Measurements from ENCODE around the gene GALC. TPM values are rescaled to one million over a fixed set of nuclear protein-coding genes. Genes with fewer than 3 reads are reported as not detected.

GALC gene
- total and polyA plus RNA-seq, 2 donors (not counting 3 experiments of a cell fraction or from before 2014, with no cell fraction given) = 12.4 to 14.2 TPM

DNA sequence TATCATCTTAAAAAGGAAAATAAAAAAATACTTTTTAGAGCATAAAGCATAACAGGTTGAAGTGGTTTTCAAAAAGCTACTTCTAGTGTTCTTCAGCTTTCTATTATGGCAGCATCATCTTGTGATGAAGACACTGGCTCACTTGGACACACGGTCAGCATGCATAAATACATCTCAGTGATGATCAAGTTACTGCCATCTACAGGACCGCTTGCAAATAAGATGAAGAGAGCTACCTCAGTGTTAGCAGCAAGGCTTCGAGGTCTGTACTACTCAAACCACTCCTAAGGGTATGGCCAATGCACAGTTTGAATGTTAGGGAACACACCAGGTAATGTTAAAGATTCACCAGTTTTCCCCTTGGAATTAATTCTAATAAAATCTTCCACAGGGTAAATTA is 58.8 kb downstream of the GALC start:
- ChIA-PET CTCF (interaction anchor here (0.6 to 2.1 kb wide), 2 partner anchors 11 to 15 kb away, joined by 3 to 16 read pairs; no protein-coding TSS in a partner anchor), POLR2A (no interaction called here)
- Histone ChIP-seq H3K79me2 (ENCODE audit: control insufficient read depth, insufficient read depth, low read length) (no peaks in the 10 kb centered on the region), H4K20me1 (replicated peaks; ENCODE audit: control insufficient read depth, extremely low read depth, insufficient read depth, low read length) (no peaks in the 10 kb centered on the region), H3K9me3 (replicated peaks; ENCODE audit: control insufficient read depth, insufficient read depth, low read length) (no peaks in the 10 kb centered on the region), H3K9me1 (replicated peaks; ENCODE audit: control insufficient read depth, extremely low read depth, insufficient read depth, low read length) (no peaks in the 10 kb centered on the region), H2AFZ (ENCODE audit: low read depth, low read length) (no peak overlapping the region), H3K4me1 (ENCODE audit: control insufficient read depth, extremely low read depth, insufficient read depth, low read length) (no peaks in the 10 kb centered on the region), H3K4me3 (replicated peaks in 1 of 3; ENCODE audit: insufficient read depth in 1 of 3, low read depth in 1 of 3, low read length in 3 of 3) (no peak overlapping the region), H3K27me3 (ENCODE audit: control insufficient read depth in 2 of 2, insufficient read depth in 2 of 2, low read length in 2 of 2) (no peaks in the 10 kb centered on the region), H3K4me2 (ENCODE audit: insufficient read depth, low read length) (no peak overlapping the region), H3K36me3 (ENCODE audit: control insufficient read depth in 2 of 2, extremely low read depth in 1 of 2, insufficient read depth in 2 of 2, low read length in 2 of 2) (no peaks in the 10 kb centered on the region), H3K9ac (replicated peaks; ENCODE audit: extremely low read depth, insufficient read depth, low read length) (no peak overlapping the region), H3K27ac (ENCODE audit: insufficient read depth, low read depth, low read length) (no peak overlapping the region)
- intact Hi-C loops (cut with micrococcal nuclease) (no loop called here), dilution Hi-C loops (cut with MboI; ENCODE audit: extremely low pct_ligation_motif_present, low sequenced_read_pairs) (no loop called here)
- TF ChIP-seq MYC (IDR thresholded peaks at IDR 0.05; ENCODE audit: low read depth, low read length) = no peak
- TF ChIP-seq POLR2AphosphoS5 (IDR thresholded peaks at IDR 0.05; ENCODE audit: insufficient read depth, low read depth, low read length) = no peak
- TF ChIP-seq, protein P1, sequence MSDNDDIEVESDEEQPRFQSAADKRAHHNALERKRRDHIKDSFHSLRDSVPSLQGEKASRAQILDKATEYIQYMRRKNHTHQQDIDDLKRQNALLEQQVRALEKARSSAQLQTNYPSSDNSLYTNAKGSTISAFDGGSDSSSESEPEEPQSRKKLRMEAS (IDR thresholded peaks at IDR 0.05; ENCODE audit: insufficient read depth, insufficient read length) = no peak
- TF ChIP-seq FOS (IDR thresholded peaks at IDR 0.05; ENCODE audit: borderline replicate concordance, insufficient read depth, low read length) = no peak
- no peak for TF ChIP-seq POLR2A (IDR thresholded peaks at IDR 0.05; ENCODE audit: low read depth, low read length)
- no peak for TF ChIP-seq EZH2 (IDR thresholded peaks at IDR 0.05; ENCODE audit: borderline replicate concordance, low read depth, low read length, severe bottlenecking)
- TF ChIP-seq JUN (IDR thresholded peaks at IDR 0.05; ENCODE audit: borderline replicate concordance, insufficient read depth, insufficient read length, low read depth) = no peak
- no TSS peak for BruUV-seq (replicated peaks)
- no peak for FAIRE-seq
- no peak for DNase-seq (ENCODE audit: low read depth, low spot score)

DNA sequence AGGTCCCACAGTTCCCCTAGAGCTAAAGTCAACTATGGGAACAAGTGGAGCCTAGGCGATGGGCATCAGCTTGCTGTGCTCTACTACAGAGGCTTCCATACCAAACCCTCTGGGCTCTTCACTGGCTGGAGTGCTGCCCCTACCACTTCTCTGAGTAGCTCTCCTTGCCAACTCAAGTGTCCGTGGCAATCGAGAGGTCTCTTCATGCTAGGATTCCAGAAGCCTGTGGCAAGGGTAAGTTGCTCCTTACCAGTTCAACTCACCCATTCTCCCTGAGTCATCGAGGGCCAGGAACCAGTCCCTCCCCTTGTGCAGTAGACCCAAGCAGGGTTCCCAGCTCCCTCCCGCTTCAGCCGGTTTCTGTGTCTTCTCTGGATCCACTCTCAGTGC is 76.1 kb downstream of the GALC start:
- Histone ChIP-seq H3K4me1 (ENCODE audit: control insufficient read depth, extremely low read depth, insufficient read depth, low read length) (no peaks in the 10 kb centered on the region), H3K27me3 (ENCODE audit: control insufficient read depth in 2 of 2, insufficient read depth in 2 of 2, low read length in 2 of 2) (no peaks in the 10 kb centered on the region), H2AFZ (ENCODE audit: low read depth, low read length) (no peak overlapping the region), H3K9ac (replicated peaks; ENCODE audit: extremely low read depth, insufficient read depth, low read length) (no peak overlapping the region), H4K20me1 (replicated peaks; ENCODE audit: control insufficient read depth, extremely low read depth, insufficient read depth, low read length) (no peaks in the 10 kb centered on the region), H3K9me3 (replicated peaks; ENCODE audit: control insufficient read depth, insufficient read depth, low read length) (no peaks in the 10 kb centered on the region), H3K9me1 (replicated peaks; ENCODE audit: control insufficient read depth, extremely low read depth, insufficient read depth, low read length) (no peaks in the 10 kb centered on the region), H3K27ac (ENCODE audit: insufficient read depth, low read depth, low read length) (no peak overlapping the region), H3K79me2 (ENCODE audit: control insufficient read depth, insufficient read depth, low read length) (no peaks in the 10 kb centered on the region), H3K36me3 (ENCODE audit: control insufficient read depth in 2 of 2, extremely low read depth in 1 of 2, insufficient read depth in 2 of 2, low read length in 2 of 2) (no peaks in the 10 kb centered on the region), H3K4me3 (replicated peaks in 1 of 3; ENCODE audit: insufficient read depth in 1 of 3, low read depth in 1 of 3, low read length in 3 of 3) (no peak overlapping the region), H3K4me2 (ENCODE audit: insufficient read depth, low read length) (no peak overlapping the region)
- TF ChIP-seq, protein P2, sequence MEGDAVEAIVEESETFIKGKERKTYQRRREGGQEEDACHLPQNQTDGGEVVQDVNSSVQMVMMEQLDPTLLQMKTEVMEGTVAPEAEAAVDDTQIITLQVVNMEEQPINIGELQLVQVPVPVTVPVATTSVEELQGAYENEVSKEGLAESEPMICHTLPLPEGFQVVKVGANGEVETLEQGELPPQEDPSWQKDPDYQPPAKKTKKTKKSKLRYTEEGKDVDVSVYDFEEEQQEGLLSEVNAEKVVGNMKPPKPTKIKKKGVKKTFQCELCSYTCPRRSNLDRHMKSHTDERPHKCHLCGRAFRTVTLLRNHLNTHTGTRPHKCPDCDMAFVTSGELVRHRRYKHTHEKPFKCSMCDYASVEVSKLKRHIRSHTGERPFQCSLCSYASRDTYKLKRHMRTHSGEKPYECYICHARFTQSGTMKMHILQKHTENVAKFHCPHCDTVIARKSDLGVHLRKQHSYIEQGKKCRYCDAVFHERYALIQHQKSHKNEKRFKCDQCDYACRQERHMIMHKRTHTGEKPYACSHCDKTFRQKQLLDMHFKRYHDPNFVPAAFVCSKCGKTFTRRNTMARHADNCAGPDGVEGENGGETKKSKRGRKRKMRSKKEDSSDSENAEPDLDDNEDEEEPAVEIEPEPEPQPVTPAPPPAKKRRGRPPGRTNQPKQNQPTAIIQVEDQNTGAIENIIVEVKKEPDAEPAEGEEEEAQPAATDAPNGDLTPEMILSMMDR (IDR thresholded peaks at IDR 0.05; ENCODE audit: extremely low read depth in 1 of 2, insufficient read depth in 1 of 2, low read depth in 1 of 2, low read length in 2 of 2) = no peak
- TF ChIP-seq POLR2AphosphoS5 (IDR thresholded peaks at IDR 0.05; ENCODE audit: insufficient read depth, low read depth, low read length) (no peak), FOS (IDR thresholded peaks at IDR 0.05; ENCODE audit: borderline replicate concordance, insufficient read depth, low read length) (no peak), JUN (IDR thresholded peaks at IDR 0.05; ENCODE audit: borderline replicate concordance, insufficient read depth, insufficient read length, low read depth) (no peak), POLR2A (IDR thresholded peaks at IDR 0.05; ENCODE audit: low read depth, low read length) (no peak), EZH2 (IDR thresholded peaks at IDR 0.05; ENCODE audit: borderline replicate concordance, low read depth, low read length, severe bottlenecking) (no peak), GATA2 (IDR thresholded peaks at IDR 0.05; ENCODE audit: insufficient read depth, insufficient read length, low read depth, low read length) (no peak), MYC (IDR thresholded peaks at IDR 0.05; ENCODE audit: low read depth, low read length) (no peak)
- TF ChIP-seq, protein P1 (IDR thresholded peaks at IDR 0.05; ENCODE audit: insufficient read depth, insufficient read length) = no peak
- dilution Hi-C loops (cut with MboI; ENCODE audit: extremely low pct_ligation_motif_present, low sequenced_read_pairs) (no loop called here), intact Hi-C loops (cut with micrococcal nuclease) (no loop called here)
- no TSS peak for BruUV-seq (replicated peaks)
- POLR2A ChIA-PET = no interaction called here
- FAIRE-seq = no peak
- CTCF ChIA-PET = no interaction called here
- DNase-seq (ENCODE audit: low read depth, low spot score) = no peak

Data from endothelial cell of umbilical vein (primary cell).